Transverse colon (tissue), 4 donors: ENCODE results near the gene IGSF21. TPM values are rescaled to one million over a fixed set of nuclear protein-coding genes. Genes with fewer than 3 reads are reported as not detected.

ENCODE experiments used
- DNase-seq: peaks from one replicate; pipeline ENCODE4 v3.0.0-alpha.2; 2019
- H3K27ac ChIP-seq, 4 donors: fragments of 200-600 bp; sonication (generic); 2 replicates each; pipeline ENCODE4 v1.5.1; 2016 to 2018; ENCODE audit warnings: inconsistent platforms in 4 of 4
- H3K27me3 ChIP-seq: fragments of 200-600 bp; sonication (generic); 2 replicates; pipeline ENCODE4 v1.5.1; 2017; ENCODE audit warnings: inconsistent platforms
- H3K36me3 ChIP-seq, 4 donors: fragments of 200-600 bp; sonication (generic); 2 replicates each; pipeline ENCODE4 v1.5.1; 2017 to 2019; ENCODE audit warnings: inconsistent platforms in 4 of 4
- H3K4me1 ChIP-seq, 4 donors: fragments of 200-600 bp; sonication (generic); 2 replicates each; pipeline ENCODE4 v1.5.1; 2017 to 2020; ENCODE audit warnings: inconsistent platforms in 4 of 4
- H3K4me3 ChIP-seq, 4 donors: fragments of 200-600 bp; sonication (generic); 1 replicate in 1 of 4; 2 replicates in 3 of 4; pipeline versions ENCODE4 v1.5.1 to v1.6.1; 2017 to 2019; ENCODE audit warnings: inconsistent platforms in 4 of 4
- H3K9me3 ChIP-seq, 2 donors: fragments of 200-600 bp; sonication (generic); 2 replicates each; pipeline ENCODE4 v1.5.1; 2017 to 2019; ENCODE audit warnings: inconsistent platforms in 2 of 2
- CTCF ChIP-seq, 5 experiments: fragments of 200-600 bp in 3 of 5; fragments of 450-650 bp in 2 of 5; sonication (generic) in 3 of 5; IDR thresholded peaks; 1 replicate in 2 of 5; 2 replicates in 3 of 5; pipeline ENCODE4 v1.5.1; 2016 to 2017; ENCODE audit warnings: antibody characterized with exemption in 5 of 5, inconsistent platforms in 3 of 5, mild to moderate bottlenecking in 2 of 5, moderate library complexity in 1 of 5
- EP300 ChIP-seq: sonication (generic); formaldehyde crosslinking; IDR thresholded peaks from one replicate; pipeline ENCODE4 v1.6.1; 2017; ENCODE audit warnings: antibody characterized with exemption, low read depth
- POLR2A ChIP-seq: fragments of 450-650 bp; IDR thresholded peaks from one replicate; pipeline ENCODE4 v1.6.1; 2016; ENCODE audit warnings: antibody characterized with exemption, mild to moderate bottlenecking, moderate library complexity
- POLR2AphosphoS5 ChIP-seq, 3 donors: sonication (generic); formaldehyde crosslinking; IDR thresholded peaks; one replicate each; pipeline ENCODE4 v1.6.1; 2016; ENCODE audit warnings: antibody characterized with exemption in 3 of 3
- WGBS, 2 donors: methylation state at CpG; one replicate each; pipeline ENCODE4 v1.1.5; 2018; ENCODE audit warnings: low coverage in 1 of 2; 5-methylcytosine and 5-hydroxymethylcytosine counted together
- in situ Hi-C, 4 donors: fragments of 200-750 bp; cut with MboI; loops; one replicate each; pipeline versions ENCODE4 v1.15.0 to v1.15.1; 2017; ENCODE audit warnings: low sequenced_read_pairs in 3 of 4, low pct_ligation_motif_present in 1 of 4, low pct_unique_long_range_greater_than_20kb in 1 of 4
- intact Hi-C: fragments of 100-400 bp; cut with DNase I; formaldehyde crosslinking; loops from one replicate; pipeline ENCODE4 v1.15.1; 2023; ENCODE audit warnings: low total_unique reads
- total RNA-seq, 4 donors: library from RNA; depleted of rRNA; stranded (reverse); fragments of >200 nt; gene quantifications; one replicate each; pipeline ENCODE4 v1.1.0, GENCODE V29; 2016

IGSF21 gene
- total RNA-seq, 4 donors from 2014 or later = 1.1 to 6.8 (median 1.6) TPM; not detected in 1

- in situ Hi-C loops (no loop called here), intact Hi-C loops (no loop called here)
- no peak overlapping the region for H3K27ac ChIP-seq
- no peaks in the 10 kb centered on the region for H3K36me3 ChIP-seq
- peaks cover 0 to 10% (median 3%) of the 10 kb centered on the region in 4 donors for H3K4me1 ChIP-seq
- peaks cover 9% of the 10 kb centered on the region for H3K27me3 ChIP-seq
- H3K9me3 ChIP-seq = no peaks in the 10 kb centered on the region
- no peak for TF ChIP-seq POLR2AphosphoS5 (IDR thresholded peaks at IDR 0.05)
- TF ChIP-seq CTCF (IDR thresholded peaks at IDR 0.05) = no peak
- no peak for TF ChIP-seq POLR2A
- no peak for TF ChIP-seq EP300
- 55% methylated on average over 13 of the region's 13 CpGs; no CpG with 5 or more reads in 1 of the 2 donors for WGBS, 2 donors
- DNase-seq = no peak
- no peak overlapping the region for H3K4me3 ChIP-seq
These were observed 48.3 kb downstream of the IGSF21 start for GRCh38 chr1:18155881-18156385.

- no peaks in the 10 kb centered on the region for H3K9me3 ChIP-seq
- intact Hi-C loops (no loop called here), in situ Hi-C loops (no loop called here)
- no peak overlapping the region for H3K4me3 ChIP-seq
- no peaks in the 10 kb centered on the region for H3K36me3 ChIP-seq
- H3K4me1 ChIP-seq = peaks cover 0 to 15% (median 3%) of the 10 kb centered on the region in 4 donors
- no peak overlapping the region for H3K27ac ChIP-seq
- no peak for DNase-seq
- peaks cover 9% of the 10 kb centered on the region for H3K27me3 ChIP-seq
- TF ChIP-seq POLR2A (no peak), POLR2AphosphoS5 (IDR thresholded peaks at IDR 0.05) (no peak), CTCF (IDR thresholded peaks at IDR 0.05) (no peak), EP300 (no peak)
- WGBS, 2 donors = 87% methylated on average over 10 of the region's 10 CpGs; no CpG with 5 or more reads in 1 of the 2 donors
These were observed 49.8 kb downstream of the IGSF21 start for GRCh38 chr1:18157352-18157751.

- H3K4me3 ChIP-seq = no peak overlapping the region
- H3K4me1 ChIP-seq = peaks cover 0 to 15% (median 3%) of the 10 kb centered on the region in 4 donors
- DNase-seq = no peak
- no peak overlapping the region for H3K27ac ChIP-seq
- 73% methylated on average over 7 of the region's 7 CpGs; no CpG with 5 or more reads in 1 of the 2 donors for WGBS, 2 donors
- no peaks in the 10 kb centered on the region for H3K9me3 ChIP-seq
- in situ Hi-C loops (no loop called here), intact Hi-C loops (no loop called here)
- TF ChIP-seq POLR2A = no peak
- TF ChIP-seq CTCF (IDR thresholded peaks at IDR 0.05) = no peak
- no peak for TF ChIP-seq POLR2AphosphoS5 (IDR thresholded peaks at IDR 0.05)
- no peak for TF ChIP-seq EP300
- H3K36me3 ChIP-seq = no peaks in the 10 kb centered on the region
- peaks cover 9% of the 10 kb centered on the region for H3K27me3 ChIP-seq
These were observed 50.4 kb downstream of the IGSF21 start for GRCh38 chr1:18157968-18158367.

GRCh38 chr1:18158714-18159113 lies 51.1 kb downstream of the IGSF21 start:
- in situ Hi-C loops = no loop called here
- intact Hi-C loops = no loop called here

More at GRCh38 chr1:18158714-18159113, 51.1 kb downstream of the IGSF21 start:
- no peak overlapping the region for H3K4me3 ChIP-seq
- H3K27me3 ChIP-seq = peaks cover 9% of the 10 kb centered on the region
- TF ChIP-seq POLR2AphosphoS5 (IDR thresholded peaks at IDR 0.05) = no peak
- no peak for TF ChIP-seq POLR2A
- TF ChIP-seq EP300 = no peak
- TF ChIP-seq CTCF (IDR thresholded peaks at IDR 0.05) = no peak
- H3K27ac ChIP-seq = no peak overlapping the region
- H3K9me3 ChIP-seq = no peaks in the 10 kb centered on the region
- 82% methylated on average over 5 of the region's 5 CpGs; no CpG with 5 or more reads in 1 of the 2 donors for WGBS, 2 donors
- peaks cover 0 to 15% (median 3%) of the 10 kb centered on the region in 4 donors for H3K4me1 ChIP-seq
- no peak for DNase-seq
- H3K36me3 ChIP-seq = no peaks in the 10 kb centered on the region
